GM23338 (cell line): ENCODE measurements around the gene GGCX. TPM values are rescaled to one million over a fixed set of nuclear protein-coding genes. Genes with fewer than 3 reads are reported as not detected.

Experiments
- ATAC-seq: fragments of 200-7000 bp; cut with Tn5 transposase; 3 replicates; pipeline ENCODE4 v1.9.1; 2020
- DNase-seq: peaks from one replicate; pipeline ENCODE4 v3.0.0-alpha.2; 2015; ENCODE audit warnings: low spot score
- H2AFZ ChIP-seq: fragments of 200-600 bp; sonication (generic); 2 replicates; pipeline ENCODE4 v1.8.0; 2016; ENCODE audit warnings: antibody characterized with exemption, mild to moderate bottlenecking, moderate library complexity
- H3F3A ChIP-seq: fragments of 200-600 bp; sonication (generic); replicated peaks from 2 replicates; pipeline ENCODE4 v1.8.0; 2017; ENCODE audit warnings: antibody characterized with exemption, mixed run types, low read depth
- H3K27ac ChIP-seq: fragments of 200-600 bp; sonication (generic); 2 replicates; pipeline ENCODE4 v1.6.1; 2016; ENCODE audit warnings: low read depth
- H3K27me3 ChIP-seq: fragments of 200-600 bp; sonication (generic); 2 replicates; pipeline ENCODE4 v1.8.0; 2016; ENCODE audit warnings: mild to moderate bottlenecking, mixed run types, moderate library complexity; ENCODE audit not compliant: insufficient read depth
- H3K36me3 ChIP-seq: fragments of 200-600 bp; sonication (generic); 2 replicates; pipeline ENCODE4 v1.8.0; 2016; ENCODE audit warnings: mild to moderate bottlenecking; ENCODE audit not compliant: insufficient read depth
- H3K4me1 ChIP-seq: fragments of 200-600 bp; sonication (generic); 2 replicates; pipeline ENCODE4 v1.8.0; 2016; ENCODE audit warnings: mild to moderate bottlenecking, moderate library complexity; ENCODE audit not compliant: insufficient read depth
- H3K4me2 ChIP-seq: fragments of 200-600 bp; sonication (generic); 2 replicates; pipeline ENCODE4 v1.7.1; 2017; ENCODE audit warnings: mixed run types
- H3K4me3 ChIP-seq: fragments of 200-600 bp; sonication (generic); 2 replicates; pipeline ENCODE4 v1.6.1; 2016; ENCODE audit warnings: mixed run types
- H3K79me2 ChIP-seq: fragments of 200-600 bp; sonication (generic); replicated peaks from 2 replicates; pipeline ENCODE4 v1.8.0; 2017; ENCODE audit warnings: mild to moderate bottlenecking; ENCODE audit not compliant: insufficient read depth
- H3K9me2 ChIP-seq: fragments of 200-600 bp; sonication (generic); 2 replicates; pipeline ENCODE4 v1.8.0; 2017; ENCODE audit not compliant: insufficient read depth
- H4K20me1 ChIP-seq: fragments of 200-600 bp; sonication (generic); replicated peaks from 2 replicates; pipeline ENCODE4 v1.8.0; 2017; ENCODE audit warnings: mild to moderate bottlenecking; ENCODE audit not compliant: insufficient read depth
- H3K27ac Mint-ChIP-seq: 2 replicates; pipeline ENCODE4 v1.8.0; 2020; ENCODE audit warnings: inconsistent platforms, mild to moderate bottlenecking, moderate library complexity, mixed read lengths
- H3K27me3 Mint-ChIP-seq: 3 replicates; pipeline ENCODE4 v1.8.0; 2022; ENCODE audit warnings: low read depth, mild to moderate bottlenecking, moderate library complexity, mixed read lengths, inconsistent platforms; ENCODE audit not compliant: insufficient read depth, poor library complexity
- H3K36me3 Mint-ChIP-seq: 3 replicates; pipeline ENCODE4 v1.8.0; 2021; ENCODE audit warnings: low read depth, mild to moderate bottlenecking, inconsistent platforms, moderate library complexity, mixed read lengths
- H3K4me1 Mint-ChIP-seq: 3 replicates; pipeline ENCODE4 v1.8.0; 2020; ENCODE audit warnings: mild to moderate bottlenecking, inconsistent platforms, mixed read lengths
- H3K4me3 Mint-ChIP-seq: 3 replicates; pipeline ENCODE4 v1.8.0; 2021; ENCODE audit warnings: moderate library complexity, mild to moderate bottlenecking, inconsistent platforms, mixed read lengths
- H3K9me3 Mint-ChIP-seq: 3 replicates; pipeline ENCODE4 v1.8.0; 2020; ENCODE audit warnings: moderate library complexity, mild to moderate bottlenecking, inconsistent platforms, mixed read lengths
- CREB1 ChIP-seq: fragments of 250-450 bp; sonication (Bioruptor Pico); IDR thresholded peaks from 2 replicates; pipeline ENCODE4 v1.5.0; 2020; ENCODE audit warnings: low read depth, mild to moderate bottlenecking, moderate library complexity
- CTCF ChIP-seq, 2 experiments: fragments of 200-600 bp in 1 of 2; sonication (generic) in 1 of 2; conservative IDR thresholded peaks; 2 replicates each; pipeline versions ENCODE4 v1.5.1 to v1.6.1; 2016 to 2017; ENCODE audit warnings: antibody characterized with exemption in 2 of 2, low read depth in 2 of 2, mild to moderate bottlenecking in 2 of 2, moderate library complexity in 1 of 2
- ETS1 ChIP-seq: IDR thresholded peaks from 2 replicates; pipeline ENCODE4 v1.6.1; 2016; ENCODE audit warnings: antibody characterized with exemption
- EZH2 ChIP-seq: fragments of 200-600 bp; sonication (generic); IDR thresholded peaks from one replicate; pipeline ENCODE4 v1.8.0; 2017; ENCODE audit warnings: antibody characterized with exemption, mild to moderate bottlenecking, low read depth; ENCODE audit not compliant: unreplicated experiment
- EZH2phosphoT487 ChIP-seq: fragments of 200-600 bp; sonication (generic); IDR thresholded peaks from one replicate; pipeline ENCODE4 v1.8.1; 2018; ENCODE audit warnings: antibody characterized with exemption; ENCODE audit not compliant: unreplicated experiment
- JUNB ChIP-seq: IDR thresholded peaks from one replicate; pipeline ENCODE4 v1.6.1; 2016; ENCODE audit warnings: antibody characterized with exemption; ENCODE audit not compliant: unreplicated experiment
- NANOG ChIP-seq: IDR thresholded peaks from 2 replicates; pipeline ENCODE4 v1.6.1; 2016; ENCODE audit warnings: antibody characterized with exemption, borderline replicate concordance
- POLR2AphosphoS5 ChIP-seq: IDR thresholded peaks from 2 replicates; pipeline ENCODE4 v1.6.1; 2016; ENCODE audit warnings: antibody characterized with exemption, low read depth
- REST ChIP-seq: IDR thresholded peaks from one replicate; pipeline ENCODE4 v1.6.1; 2018; ENCODE audit warnings: antibody characterized with exemption; ENCODE audit not compliant: unreplicated experiment
- STAT1 ChIP-seq: IDR thresholded peaks from one replicate; pipeline ENCODE4 v1.6.1; 2016; ENCODE audit warnings: antibody characterized with exemption; ENCODE audit not compliant: unreplicated experiment
- ZNF114 ChIP-seq: fragments of 250-450 bp; sonication (Bioruptor Pico); IDR thresholded peaks from 2 replicates; pipeline ENCODE4 v1.5.0; 2020; ENCODE audit warnings: mild to moderate bottlenecking, moderate library complexity
- ZNF331 ChIP-seq: fragments of 250-450 bp; sonication (Bioruptor Pico); IDR thresholded peaks from 2 replicates; pipeline ENCODE4 v1.5.0; 2020; ENCODE audit warnings: low read depth, mild to moderate bottlenecking, moderate library complexity
- ZNF462 ChIP-seq: fragments of 250-450 bp; sonication (Bioruptor Pico); IDR thresholded peaks from 2 replicates; pipeline ENCODE4 v1.5.0; 2020; ENCODE audit warnings: mild to moderate bottlenecking, moderate library complexity
- polyA plus RNA-seq: library from polyadenylated mRNA; unstranded; fragments of >200 nt; fragmentation: Nextera tagmentation; extraction: Ambion mirVana; gene quantifications from 2 replicates; pipeline ENCODE4 v1.2.1, GENCODE V29; 2016
- total RNA-seq: library from RNA; depleted of rRNA; stranded (reverse); fragments of >200 nt; shearing (Covaris generic); gene quantifications from 2 replicates; pipeline ENCODE4 v1.2.3, GENCODE V29; 2014

The GGCX gene
- total and polyA plus RNA-seq, 2 experiments from 2014 or later: 14.4 to 36.2 TPM

GRCh38 chr2:85599468-85600234 is 38.4 kb upstream of the GGCX start:
- no peaks in the 10 kb centered on the region; the same call in 1 of the 2 replicates for H3K36me3 ChIP-seq
- H3K27me3 Mint-ChIP-seq: peaks cover 30% of the 10 kb centered on the region
- DNase-seq (no peak), ATAC-seq (no peak)
- peaks cover 9% of the 10 kb centered on the region for H3K4me1 ChIP-seq
- H3K4me3 Mint-ChIP-seq: no peak overlapping the region
- H3K9me3 Mint-ChIP-seq: peaks cover 3% of the 10 kb centered on the region; the same call in 1 of the 3 replicates
- H3K9me2 ChIP-seq: no peaks in the 10 kb centered on the region
- H4K20me1 ChIP-seq: peaks cover 8% of the 10 kb centered on the region; the same call in 1 of the 2 replicates
- H3F3A ChIP-seq: 0 out of 2 replicates have a peak, but pooled peaks cover under 1% of the 10 kb centered on the region
- no peaks in the 10 kb centered on the region for H3K27me3 ChIP-seq
- no peak overlapping the region for H3K4me3 ChIP-seq
- H3K36me3 Mint-ChIP-seq: peaks cover 10% of the 10 kb centered on the region; the same call in 1 of the 3 replicates
- peaks cover 9% of the 10 kb centered on the region for H3K4me1 Mint-ChIP-seq
- H2AFZ ChIP-seq: no peak overlapping the region
- peaks cover 27% of the 10 kb centered on the region for H3K79me2 ChIP-seq
- H3K27ac Mint-ChIP-seq: no peak overlapping the region
- H3K4me2 ChIP-seq: no peak overlapping the region
- no peak for TF ChIP-seq CREB1 (CRISPR knock-in tag)
- no peak for TF ChIP-seq JUNB
- no peak for TF ChIP-seq NANOG
- no peak for TF ChIP-seq STAT1
- TF ChIP-seq EZH2phosphoT487: no peak
- no peak for TF ChIP-seq ZNF462
- TF ChIP-seq EZH2: no peak
- no peak for TF ChIP-seq ETS1
- TF ChIP-seq REST: no peak
- TF ChIP-seq ZNF331: no peak
- no peak for TF ChIP-seq CTCF (conservative IDR thresholded peaks at IDR 0.05; ENCODE audit: low read depth in 2 of 2)
- no peak for TF ChIP-seq POLR2AphosphoS5
- no peak for TF ChIP-seq ZNF114
- H3K27ac ChIP-seq: no peak overlapping the region
